ENCODE data around the gene GIPR.
"Not testable (repeated sequence)": the region's sequence is repeated elsewhere in the genome, so short reads cannot be mapped to it uniquely, and the experiment has no call there.

The GIPR gene

GRCh38 chr19:45717131-45717982 is 49.3 kb downstream of the GIPR start:
- DNase-seq (ENCODE audit: insufficient read length, low spot score) (peak; percentile 76), FAIRE-seq (peak; percentile 91)
- TF ChIP-seq POLR2A (IDR thresholded peaks at IDR 0.05; ENCODE audit: low read depth, low read length) = 0 out of 2 replicates have a peak, but pooled peaks have one; percentile 14

DNA sequence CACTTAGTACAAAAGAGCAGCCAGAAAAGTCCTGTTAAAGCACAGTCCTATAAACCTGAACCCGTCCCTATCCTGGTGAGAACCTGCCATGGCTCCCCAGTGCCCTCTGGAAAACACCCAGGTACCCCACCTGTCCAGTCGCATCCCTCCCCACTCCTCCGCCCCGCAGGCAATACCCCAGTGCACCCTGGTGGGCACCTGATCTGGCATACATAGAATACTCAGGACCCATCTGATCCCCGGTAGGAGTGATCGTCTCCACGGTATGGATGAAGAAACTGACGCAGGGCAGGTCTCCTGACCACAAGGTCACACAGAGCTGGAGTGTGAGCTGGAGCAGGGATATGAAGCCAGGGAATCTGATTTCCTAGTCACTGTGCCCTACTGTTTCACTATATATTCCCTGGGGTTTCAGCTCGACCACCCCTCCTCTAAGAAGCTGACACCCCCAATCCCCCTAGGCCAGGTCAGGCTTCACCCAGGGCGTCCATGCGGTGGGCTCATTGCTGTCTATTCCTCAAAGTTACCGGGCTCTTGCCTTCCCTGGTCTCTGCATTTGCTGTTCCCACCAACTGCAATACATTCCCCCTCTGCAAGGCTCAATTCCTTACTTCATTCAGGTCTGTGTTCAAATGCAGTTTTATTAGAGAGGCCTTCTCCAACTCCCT is 50.1 kb downstream of the GIPR start:
- DNase-seq (ENCODE audit: insufficient read length, low spot score) = no peak

GRCh38 chr19:45720065-45720464 is 52.0 kb downstream of the GIPR start:
- FAIRE-seq; DNase-seq (ENCODE audit: insufficient read length, low spot score): not testable (repeated sequence)

More for the DNA sequence above, 50.1 kb downstream of the GIPR start:
- no peak for TF ChIP-seq POLR2A (IDR thresholded peaks at IDR 0.05; ENCODE audit: low read depth, low read length)
- no peak for FAIRE-seq

DNA sequence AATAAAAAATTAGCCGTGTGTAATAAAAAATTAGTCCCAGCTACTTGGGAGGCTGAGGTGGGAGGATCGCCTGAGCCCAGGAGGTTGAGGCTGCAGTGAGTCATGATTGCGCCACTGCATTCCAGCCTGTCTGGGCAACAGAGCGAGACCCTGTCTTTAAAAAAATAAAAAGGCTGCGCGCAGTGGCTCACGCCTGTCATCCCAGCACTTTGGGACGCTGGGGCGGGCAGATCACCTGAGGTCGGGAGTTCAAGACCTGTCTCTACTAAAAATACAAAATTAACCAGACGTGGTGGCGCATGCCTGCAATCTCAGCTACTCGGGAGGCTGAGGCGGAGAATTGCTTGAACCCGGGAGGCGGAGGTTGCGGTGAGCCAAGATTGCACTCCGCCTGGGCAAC is 60.7 kb downstream of the GIPR start:
- not testable (repeated sequence) for DNase-seq (ENCODE audit: insufficient read length, low spot score); FAIRE-seq

- TF ChIP-seq POLR2A (IDR thresholded peaks at IDR 0.05; ENCODE audit: low read depth, low read length) = no peak
- DNase-seq (ENCODE audit: insufficient read length, low spot score) (no peak), FAIRE-seq (no peak)
These were observed 61.8 kb downstream of the GIPR start for GRCh38 chr19:45729800-45730290.

- FAIRE-seq = peak; percentile 11
- peak; percentile 51; the same call in 1 of the 2 replicates for TF ChIP-seq POLR2A (IDR thresholded peaks at IDR 0.05; ENCODE audit: low read depth, low read length)
- peak; percentile 79 for DNase-seq (ENCODE audit: insufficient read length, low spot score)
These were observed 62.6 kb downstream of the GIPR start, which contains the start of gene FBXO46 for GRCh38 chr19:45730368-45731288. TSS of gene FBXO46 (minus strand) at chr19:45730896. CDS start at chr19:45713495, 17,401 bp downstream.
